Cardiac muscle cell (in vitro differentiated cells and primary cell): ENCODE results near the gene NRTN. TPM values are rescaled to one million over a fixed set of nuclear protein-coding genes. Genes with fewer than 3 reads are reported as not detected.

Experiments used
- DNase-seq, 2 donors: peaks; one replicate each; pipeline versions ENCODE4 v3.0.0 to v3.0.0-alpha.2; 2010 to 2017; ENCODE audit warnings: low read depth in 1 of 2, low spot score in 1 of 2
- H3K27ac ChIP-seq: fragments of 200-600 bp; sonication (generic); 2 replicates; pipeline ENCODE4 v1.5.1; 2016
- H3K27me3 ChIP-seq: fragments of 200-600 bp; sonication (generic); 2 replicates; pipeline ENCODE4 v1.6.0; 2016; ENCODE audit warnings: control low read depth
- H3K36me3 ChIP-seq: fragments of 200-600 bp; sonication (generic); 2 replicates; pipeline ENCODE4 v1.5.1; 2016; ENCODE audit warnings: control low read depth
- H3K4me1 ChIP-seq: fragments of 200-600 bp; sonication (generic); 2 replicates; pipeline ENCODE4 v1.8.1; 2017; ENCODE audit warnings: low read depth, mild to moderate bottlenecking, mixed run types
- H3K4me3 ChIP-seq: fragments of 200-600 bp; sonication (generic); 2 replicates; pipeline ENCODE4 v1.5.1; 2016; ENCODE audit warnings: mild to moderate bottlenecking
- H3K9me3 ChIP-seq: fragments of 200-600 bp; sonication (generic); 2 replicates; pipeline ENCODE4 v1.5.1; 2017; ENCODE audit warnings: low read depth, mild to moderate bottlenecking, control low read depth
- polyA plus RNA-seq: library from polyadenylated mRNA; unstranded; fragments of >200 nt; fragmentation: Nextera tagmentation; extraction: Ambion mirVana; gene quantifications from 2 replicates; pipeline ENCODE4 v1.2.1, GENCODE V29; 2016
- total RNA-seq: library from RNA; depleted of rRNA; stranded (reverse); fragments of >200 nt; gene quantifications from 2 replicates; pipeline ENCODE4 v1.2.3, GENCODE V29; 2016
- TF ChIP-seq, protein P1 (sequence below): IDR thresholded peaks from 2 replicates; pipeline ENCODE4 v1.5.1; 2012; ENCODE audit warnings: low read depth, mild to moderate bottlenecking, low read length

NRTN gene
- total and polyA plus RNA-seq, 2 experiments from 2014 or later = 36.1 to 68.2 TPM

DNA sequence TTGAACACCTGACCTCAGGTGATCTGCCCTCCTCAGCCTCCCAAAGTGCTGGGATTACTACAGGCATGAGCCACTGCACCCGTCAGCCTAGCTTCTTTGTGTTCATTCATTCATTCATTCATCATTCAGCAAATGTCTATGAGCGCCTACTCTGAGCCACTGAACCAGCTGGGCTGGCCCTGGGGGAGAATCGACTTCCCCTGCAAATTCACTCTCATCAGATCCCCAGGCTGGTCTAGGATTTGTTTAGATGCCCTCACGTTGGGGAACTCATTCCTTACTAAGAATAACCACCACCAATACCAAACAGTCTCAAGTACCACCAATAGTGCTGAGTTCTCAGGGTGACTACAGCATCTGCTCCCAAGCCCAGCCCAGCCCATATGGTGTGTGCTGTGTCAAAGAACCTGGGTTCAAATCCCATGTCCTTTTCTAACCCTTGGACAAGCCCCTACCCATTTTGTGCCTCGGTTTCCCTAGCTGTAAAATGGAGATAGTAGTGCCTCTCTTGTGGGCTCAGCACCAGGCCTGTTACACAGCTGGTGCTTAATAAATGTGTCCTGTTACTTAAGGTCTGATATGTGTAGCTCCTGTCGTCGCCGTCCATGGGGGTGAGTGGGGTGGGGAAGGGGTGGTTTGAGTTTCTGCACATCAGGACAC is 16.8 kb downstream of the NRTN start:
- H3K27me3 ChIP-seq = no peaks in the 10 kb centered on the region
- H3K4me3 ChIP-seq = no peak overlapping the region
- no peak for DNase-seq
- no peaks in the 10 kb centered on the region for H3K9me3 ChIP-seq
- no peak overlapping the region for H3K27ac ChIP-seq
- H3K4me1 ChIP-seq = peaks cover 4% of the 10 kb centered on the region
- H3K36me3 ChIP-seq = no peaks in the 10 kb centered on the region
- TF ChIP-seq, protein P1, sequence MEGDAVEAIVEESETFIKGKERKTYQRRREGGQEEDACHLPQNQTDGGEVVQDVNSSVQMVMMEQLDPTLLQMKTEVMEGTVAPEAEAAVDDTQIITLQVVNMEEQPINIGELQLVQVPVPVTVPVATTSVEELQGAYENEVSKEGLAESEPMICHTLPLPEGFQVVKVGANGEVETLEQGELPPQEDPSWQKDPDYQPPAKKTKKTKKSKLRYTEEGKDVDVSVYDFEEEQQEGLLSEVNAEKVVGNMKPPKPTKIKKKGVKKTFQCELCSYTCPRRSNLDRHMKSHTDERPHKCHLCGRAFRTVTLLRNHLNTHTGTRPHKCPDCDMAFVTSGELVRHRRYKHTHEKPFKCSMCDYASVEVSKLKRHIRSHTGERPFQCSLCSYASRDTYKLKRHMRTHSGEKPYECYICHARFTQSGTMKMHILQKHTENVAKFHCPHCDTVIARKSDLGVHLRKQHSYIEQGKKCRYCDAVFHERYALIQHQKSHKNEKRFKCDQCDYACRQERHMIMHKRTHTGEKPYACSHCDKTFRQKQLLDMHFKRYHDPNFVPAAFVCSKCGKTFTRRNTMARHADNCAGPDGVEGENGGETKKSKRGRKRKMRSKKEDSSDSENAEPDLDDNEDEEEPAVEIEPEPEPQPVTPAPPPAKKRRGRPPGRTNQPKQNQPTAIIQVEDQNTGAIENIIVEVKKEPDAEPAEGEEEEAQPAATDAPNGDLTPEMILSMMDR = no peak

DNA sequence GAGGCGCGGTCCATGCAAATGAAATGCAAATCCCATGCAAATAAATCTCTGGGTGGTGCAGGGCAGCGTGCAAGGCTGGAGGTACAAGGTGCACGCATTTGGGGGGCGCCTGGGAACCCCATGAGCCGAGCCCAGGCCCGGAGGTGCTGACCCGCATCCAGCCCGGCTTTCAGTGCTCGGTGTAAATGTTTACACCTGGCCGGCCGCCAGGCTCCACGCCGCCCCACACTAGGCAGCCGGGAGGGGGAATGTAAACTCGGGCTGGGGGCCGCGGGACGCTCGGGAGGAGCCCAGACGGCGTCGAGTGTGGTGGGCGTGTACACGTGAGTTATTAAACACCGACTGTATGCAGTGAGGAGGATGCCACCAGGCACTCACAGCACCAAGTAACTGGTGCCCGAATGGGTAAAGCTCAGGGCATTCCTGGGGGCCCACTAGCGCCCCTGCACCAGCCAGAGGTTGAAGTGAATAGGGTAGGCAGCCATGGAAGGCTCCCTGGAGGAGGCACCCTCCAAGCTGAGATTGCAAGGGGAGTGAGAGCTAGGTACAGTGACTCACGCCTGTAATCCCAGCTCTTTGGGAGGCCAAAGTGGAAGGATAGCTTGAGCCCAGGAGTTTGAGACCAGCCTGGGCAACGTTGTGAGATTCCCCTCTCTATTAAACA is 17.4 kb downstream of the NRTN start:
- H3K4me3 ChIP-seq = no peak overlapping the region
- H3K27ac ChIP-seq = no peak overlapping the region
- H3K4me1 ChIP-seq = peaks cover 10% of the 10 kb centered on the region
- H3K27me3 ChIP-seq = no peaks in the 10 kb centered on the region
- H3K36me3 ChIP-seq = no peaks in the 10 kb centered on the region
- TF ChIP-seq, protein P1 = no peak
- H3K9me3 ChIP-seq = no peaks in the 10 kb centered on the region
- DNase-seq = no peak

DNA sequence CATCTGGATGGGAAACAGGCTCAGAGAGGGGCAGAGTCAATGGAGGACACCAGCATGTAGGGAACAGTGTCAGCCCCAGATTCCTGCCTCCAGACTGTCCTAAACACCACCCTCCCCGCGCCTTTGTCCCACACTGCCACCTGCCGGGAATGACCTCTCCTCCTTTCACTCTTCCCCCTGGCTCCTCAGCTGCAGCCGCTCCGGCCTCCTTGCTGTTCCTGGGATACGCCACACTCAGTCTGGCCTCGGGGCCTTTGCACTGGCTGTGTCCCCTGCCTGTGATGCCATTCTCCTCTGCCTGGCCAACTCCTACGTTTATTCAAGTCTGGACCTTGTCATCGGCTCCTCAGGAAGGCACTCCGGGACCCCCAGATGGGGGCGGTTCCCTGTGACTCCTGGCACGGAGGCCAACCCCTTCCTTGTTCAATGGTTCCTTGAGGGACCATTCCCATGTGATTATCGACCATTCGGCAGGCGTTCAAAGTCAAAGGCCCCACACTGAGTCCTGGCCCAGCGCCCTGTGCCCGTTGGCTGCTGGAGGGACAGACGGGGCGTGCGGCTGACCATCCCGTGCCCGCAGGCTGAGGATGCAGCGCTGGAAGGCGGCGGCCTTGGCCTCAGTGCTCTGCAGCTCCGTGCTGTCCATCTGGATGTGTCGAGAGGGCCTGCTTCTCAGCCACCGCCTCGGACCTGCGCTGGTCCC is 18.9 kb downstream of the NRTN start:
- Histone ChIP-seq H3K27ac (no peak overlapping the region), H3K9me3 (no peaks in the 10 kb centered on the region)

DNA sequence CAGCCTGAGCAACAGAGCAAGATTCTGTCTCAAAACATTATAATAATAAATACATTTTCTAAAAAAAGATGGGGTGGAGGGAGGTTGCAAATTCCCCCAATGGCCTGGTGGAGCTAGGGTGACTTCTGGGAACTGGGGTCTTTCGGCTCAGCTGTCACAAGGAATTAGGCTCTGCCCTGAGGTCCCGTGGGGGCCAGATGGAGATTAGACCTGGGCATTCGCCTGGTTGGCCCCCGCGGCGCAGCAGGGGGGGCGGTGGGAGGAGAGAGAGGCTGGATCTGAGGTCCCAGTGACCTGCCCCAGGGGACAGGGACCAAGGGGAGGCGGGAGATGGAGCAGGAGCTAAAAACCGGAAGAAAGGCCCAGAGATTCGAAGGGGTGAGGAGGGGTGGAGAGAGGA is 19.9 kb downstream of the NRTN start:
- Histone ChIP-seq H3K9me3 (no peaks in the 10 kb centered on the region), H3K36me3 (no peaks in the 10 kb centered on the region), H3K27ac (no peak overlapping the region), H3K4me1 (peaks cover 14% of the 10 kb centered on the region), H3K27me3 (no peaks in the 10 kb centered on the region), H3K4me3 (no peak overlapping the region)
- DNase-seq = no peak
- TF ChIP-seq, protein P1 = no peak

More for the DNA sequence above, 18.9 kb downstream of the NRTN start:
- TF ChIP-seq, protein P1 = no peak
- Histone ChIP-seq H3K27me3 (no peaks in the 10 kb centered on the region), H3K36me3 (no peaks in the 10 kb centered on the region), H3K4me1 (peaks cover 10% of the 10 kb centered on the region), H3K4me3 (no peak overlapping the region)
- no peak for DNase-seq

DNA sequence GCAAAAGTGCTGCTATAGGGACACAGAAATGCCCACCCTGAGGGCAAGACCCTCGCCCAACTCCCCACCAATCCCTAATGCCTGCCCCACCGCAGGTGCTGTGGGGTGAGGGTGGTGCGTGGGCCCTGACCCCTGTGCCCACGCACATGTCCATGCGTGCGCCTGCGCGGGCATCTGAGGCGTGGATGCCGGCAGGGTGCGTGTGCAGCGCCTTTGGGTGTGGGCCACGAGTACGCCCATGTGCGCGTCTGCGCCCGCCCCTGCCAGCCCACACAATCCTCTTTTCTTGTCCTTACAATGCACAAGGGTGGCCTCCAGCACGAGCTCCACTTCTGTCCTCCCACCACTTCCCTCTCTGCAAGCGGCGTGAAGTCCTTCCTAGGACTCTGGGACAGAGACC is 20.3 kb downstream of the NRTN start:
- TF ChIP-seq, protein P1 = no peak
- no peak overlapping the region for H3K27ac ChIP-seq
- H3K9me3 ChIP-seq = no peaks in the 10 kb centered on the region
- DNase-seq = no peak
- no peaks in the 10 kb centered on the region for H3K27me3 ChIP-seq
- peaks cover 18% of the 10 kb centered on the region for H3K4me1 ChIP-seq
- H3K36me3 ChIP-seq = no peaks in the 10 kb centered on the region
- H3K4me3 ChIP-seq = no peak overlapping the region
